BE2C (cell line): Measurements from ENCODE around the gene ABHD12.
"Not testable (repeated sequence)": the region's sequence is repeated elsewhere in the genome, so short reads cannot be mapped to it uniquely, and the experiment has no call there.

Source experiments
- DNase-seq: peaks from one replicate; pipeline ENCODE4 v3.0.0-alpha.2; 2020
- H3K27me3 ChIP-seq: fragments of 250-450 bp; sonication (Bioruptor Pico); 2 replicates; pipeline ENCODE4 v1.5.1; 2020; ENCODE audit warnings: mild to moderate bottlenecking
- H3K36me3 ChIP-seq: fragments of 250-450 bp; sonication (Bioruptor Pico); 2 replicates; pipeline ENCODE4 v1.5.1; 2020; ENCODE audit warnings: mild to moderate bottlenecking
- H3K4me1 ChIP-seq: fragments of 250-450 bp; sonication (Bioruptor Pico); 2 replicates; pipeline ENCODE4 v1.5.1; 2020
- H3K4me3 ChIP-seq: 2 replicates; pipeline ENCODE4 v1.5.1; 2011; ENCODE audit warnings: low read depth, low read length
- H3K9me3 ChIP-seq: fragments of 250-450 bp; sonication (Bioruptor Pico); 2 replicates; pipeline ENCODE4 v1.5.1; 2020
- TF ChIP-seq, protein P1 (sequence below): IDR thresholded peaks from 2 replicates; pipeline ENCODE4 v1.5.1; 2012; ENCODE audit warnings: mild to moderate bottlenecking, low read depth, low read length

Gene ABHD12

GRCh38 chr20:25313593-25313992, 77.0 kb downstream of the ABHD12 start:
- TF ChIP-seq, protein P1, sequence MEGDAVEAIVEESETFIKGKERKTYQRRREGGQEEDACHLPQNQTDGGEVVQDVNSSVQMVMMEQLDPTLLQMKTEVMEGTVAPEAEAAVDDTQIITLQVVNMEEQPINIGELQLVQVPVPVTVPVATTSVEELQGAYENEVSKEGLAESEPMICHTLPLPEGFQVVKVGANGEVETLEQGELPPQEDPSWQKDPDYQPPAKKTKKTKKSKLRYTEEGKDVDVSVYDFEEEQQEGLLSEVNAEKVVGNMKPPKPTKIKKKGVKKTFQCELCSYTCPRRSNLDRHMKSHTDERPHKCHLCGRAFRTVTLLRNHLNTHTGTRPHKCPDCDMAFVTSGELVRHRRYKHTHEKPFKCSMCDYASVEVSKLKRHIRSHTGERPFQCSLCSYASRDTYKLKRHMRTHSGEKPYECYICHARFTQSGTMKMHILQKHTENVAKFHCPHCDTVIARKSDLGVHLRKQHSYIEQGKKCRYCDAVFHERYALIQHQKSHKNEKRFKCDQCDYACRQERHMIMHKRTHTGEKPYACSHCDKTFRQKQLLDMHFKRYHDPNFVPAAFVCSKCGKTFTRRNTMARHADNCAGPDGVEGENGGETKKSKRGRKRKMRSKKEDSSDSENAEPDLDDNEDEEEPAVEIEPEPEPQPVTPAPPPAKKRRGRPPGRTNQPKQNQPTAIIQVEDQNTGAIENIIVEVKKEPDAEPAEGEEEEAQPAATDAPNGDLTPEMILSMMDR = no peak
- no peaks in the 10 kb centered on the region for H3K9me3 ChIP-seq
- peaks cover 19% of the 10 kb centered on the region for H3K4me1 ChIP-seq
- no peak overlapping the region for H3K4me3 ChIP-seq
- H3K36me3 ChIP-seq = peaks cover 7% of the 10 kb centered on the region
- H3K27me3 ChIP-seq = no peaks in the 10 kb centered on the region
- no peak for DNase-seq

DNA sequence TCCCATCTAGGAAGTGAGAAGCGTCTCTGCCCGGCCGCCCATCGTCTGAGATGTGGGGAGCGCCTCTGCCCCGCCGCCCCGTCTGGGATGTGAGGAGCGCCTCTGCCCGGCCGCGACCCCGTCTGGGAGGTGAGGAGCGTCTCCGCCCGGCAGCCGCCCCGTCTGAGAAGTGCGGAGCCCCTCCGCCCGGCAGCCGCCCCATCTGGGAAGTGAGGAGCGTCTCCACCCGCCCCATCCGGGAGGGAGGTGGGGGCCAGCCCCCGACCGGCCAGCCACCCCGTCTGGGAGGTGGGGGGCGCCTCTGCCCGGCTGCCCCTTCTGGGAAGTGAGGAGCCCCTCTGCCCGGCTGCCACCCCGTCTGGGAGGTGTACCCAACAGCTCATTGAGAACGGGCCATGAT, 77.9 kb downstream of the ABHD12 start:
- Histone ChIP-seq H3K36me3 (peaks cover 11% of the 10 kb centered on the region), H3K4me1 (peaks cover 19% of the 10 kb centered on the region)
- H3K9me3 ChIP-seq, H3K27me3 ChIP-seq, H3K4me3 ChIP-seq, DNase-seq: not testable (repeated sequence)

DNA sequence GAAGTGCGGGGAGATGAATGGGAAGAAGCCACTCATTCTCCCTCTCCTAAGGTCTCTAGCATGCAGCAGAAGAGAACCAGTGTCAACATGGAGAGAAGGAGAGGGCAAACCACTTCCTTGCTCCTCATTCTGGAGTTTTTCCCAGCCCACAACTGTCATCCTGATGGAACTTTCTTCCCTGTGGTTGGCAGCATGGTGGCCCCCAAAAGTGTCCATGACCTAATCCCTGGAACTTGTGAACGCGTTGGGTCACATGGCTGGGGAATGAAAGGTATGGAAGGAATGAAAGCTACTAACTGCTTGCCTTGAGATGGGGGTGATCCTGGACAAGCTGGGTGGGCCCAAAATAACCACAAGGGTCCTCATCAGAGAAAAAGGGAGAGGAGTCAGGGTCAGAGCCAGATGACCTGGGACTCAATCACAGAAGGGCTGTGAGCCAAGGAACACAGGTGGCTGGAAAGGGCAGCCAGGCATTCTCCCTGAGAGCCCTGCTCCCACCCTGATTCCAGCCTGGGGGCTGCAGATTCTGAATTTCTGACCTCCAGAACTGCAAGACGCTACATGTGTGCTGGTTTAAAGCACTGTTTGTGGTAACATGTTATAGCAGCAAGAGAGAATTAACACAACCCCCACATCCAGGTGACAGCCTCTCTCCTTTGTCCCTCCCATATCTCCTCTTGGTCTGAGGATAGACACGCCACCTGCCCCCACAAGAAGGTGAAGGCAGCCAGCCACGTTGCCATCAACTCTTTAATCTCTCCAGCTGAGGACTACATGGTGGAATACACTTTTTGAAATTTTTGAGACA, 79.5 kb downstream of the ABHD12 start:
- no peak overlapping the region; the same call in 1 of the 2 replicates for H3K4me3 ChIP-seq
- no peak for DNase-seq
- peaks cover 19% of the 10 kb centered on the region for H3K4me1 ChIP-seq

DNA sequence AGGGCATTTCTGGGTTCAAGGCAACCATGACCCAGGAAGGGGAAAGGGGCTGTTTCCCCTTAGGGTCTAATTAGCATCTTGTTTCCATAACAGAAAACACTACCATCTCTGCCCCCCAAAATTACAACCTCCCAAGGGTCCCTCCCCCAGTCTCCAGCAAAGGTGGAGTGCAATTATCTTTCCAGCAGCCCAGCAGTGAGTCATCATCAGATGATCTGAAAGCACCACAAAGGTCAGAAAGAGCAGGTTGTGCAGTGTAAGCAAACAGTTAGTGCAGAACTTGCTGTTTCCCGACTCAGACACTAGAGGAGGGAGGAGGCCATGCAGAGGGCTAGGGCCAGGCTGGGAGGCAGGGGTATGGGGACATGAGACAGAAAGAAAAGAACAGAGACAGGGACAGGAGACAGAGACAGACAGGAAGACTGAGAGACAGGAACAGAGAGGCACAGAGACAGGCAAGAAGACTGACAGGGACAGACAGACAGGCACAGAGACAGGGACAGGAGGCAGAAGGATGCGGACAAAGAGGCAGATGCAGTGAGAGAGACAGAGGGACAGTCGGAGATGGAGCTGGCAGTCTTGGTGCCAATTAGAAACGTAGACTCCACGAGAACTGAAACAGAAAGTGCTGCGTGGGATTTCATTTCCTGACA, 80.2 kb downstream of the ABHD12 start:
- Histone ChIP-seq H3K9me3 (no peaks in the 10 kb centered on the region), H3K4me3 (peak overlapping the region; percentile 27), H3K36me3 (0 out of 2 replicates have a peak, but pooled peaks cover 4% of the 10 kb centered on the region), H3K4me1 (peaks cover 19% of the 10 kb centered on the region), H3K27me3 (no peaks in the 10 kb centered on the region)
- peak; percentile 72 for DNase-seq
- TF ChIP-seq, protein P1 = peak; percentile 83

More for the DNA sequence above, 79.5 kb downstream of the ABHD12 start:
- H3K36me3 ChIP-seq = 0 out of 2 replicates have a peak, but pooled peaks cover 4% of the 10 kb centered on the region
- H3K9me3 ChIP-seq = no peaks in the 10 kb centered on the region
- H3K27me3 ChIP-seq = no peaks in the 10 kb centered on the region
- TF ChIP-seq, protein P1 = no peak

DNA sequence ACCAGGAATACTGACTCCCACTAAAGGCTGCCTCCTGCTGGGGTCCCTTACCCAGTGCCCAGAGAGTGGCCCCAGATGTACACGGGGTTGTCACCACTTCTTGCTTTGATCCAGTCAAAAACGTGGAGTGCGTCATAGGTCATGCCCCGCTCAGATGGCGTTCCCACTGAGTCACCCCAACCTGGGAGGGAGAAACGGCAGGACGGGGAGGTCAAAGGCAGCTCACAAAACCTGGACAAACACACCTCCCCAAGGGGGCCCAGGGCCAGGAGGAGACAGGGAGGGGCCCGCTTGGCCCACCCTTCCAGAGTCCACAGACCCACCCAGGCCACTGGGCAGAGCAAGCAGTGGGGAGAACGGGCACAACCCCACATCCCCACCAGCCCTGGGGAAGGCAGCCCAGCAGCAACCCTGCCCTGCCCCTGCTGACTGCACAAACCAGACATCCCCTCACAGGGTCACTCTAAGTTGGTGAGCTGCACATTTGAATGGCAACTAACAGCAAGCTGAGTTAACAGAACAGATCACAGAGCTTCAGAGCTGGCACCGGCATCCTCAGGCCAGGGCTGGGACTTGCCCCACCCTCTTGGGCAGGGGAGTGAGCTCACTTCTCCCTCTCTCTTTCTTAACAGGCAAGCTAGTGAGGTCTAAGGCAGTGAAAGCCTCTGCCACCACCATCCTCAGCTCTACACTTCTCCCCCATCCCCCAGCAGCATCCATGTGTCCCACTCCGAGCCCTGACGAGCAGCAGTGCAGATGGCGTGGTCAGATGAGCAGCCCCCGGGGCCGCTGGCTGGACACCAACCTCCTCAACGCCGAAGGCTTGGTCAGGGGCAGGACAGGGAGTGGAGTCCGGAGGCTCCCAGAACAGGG, 81.0 kb downstream of the ABHD12 start:
- Histone ChIP-seq H3K36me3 (0 out of 2 replicates have a peak, but pooled peaks cover 4% of the 10 kb centered on the region), H3K9me3 (no peaks in the 10 kb centered on the region), H3K4me1 (peaks cover 19% of the 10 kb centered on the region), H3K27me3 (no peaks in the 10 kb centered on the region), H3K4me3 (peak overlapping the region; percentile 27)
- peak; percentile 53 for DNase-seq
- TF ChIP-seq, protein P1 = no peak

- Histone ChIP-seq H3K9me3 (no peaks in the 10 kb centered on the region), H3K36me3 (peaks cover 4% of the 10 kb centered on the region; the same call in 1 of the 2 replicates), H3K27me3 (no peaks in the 10 kb centered on the region), H3K4me1 (peaks cover 19% of the 10 kb centered on the region), H3K4me3 (no peak overlapping the region)
- TF ChIP-seq, protein P1 = no peak
- DNase-seq = no peak
These were observed 81.8 kb downstream of the ABHD12 start for GRCh38 chr20:25308671-25309394.
